ENCODE data around the gene PFDN4. TPM values are rescaled to one million over a fixed set of nuclear protein-coding genes. Genes with fewer than 3 reads are reported as not detected.

PFDN4 gene
- total RNA-seq, 1 experiment from 2014 or later, result 90.1 TPM

GRCh38 chr20:54228841-54229240 lies 21.0 kb downstream of the PFDN4 start:
- ATAC-seq, result no peak
- H3K4me3 Mint-ChIP-seq, result no peak overlapping the region

GRCh38 chr20:54229566-54230160 lies 21.8 kb downstream of the PFDN4 start:
- no peaks in the 10 kb centered on the region for H3K4me1 Mint-ChIP-seq
- DNase-seq (ENCODE audit: low spot score), result no peak
- H3K27me3 Mint-ChIP-seq (ENCODE audit: low read depth), result 0 out of 2 replicates have a peak, but pooled peaks cover 3% of the 10 kb centered on the region
- ChIA-PET POLR2A (no interaction called here), CTCF (no interaction called here)
- no peaks in the 10 kb centered on the region for H3K36me3 Mint-ChIP-seq
- no peak overlapping the region for H3K27ac Mint-ChIP-seq
- no peak overlapping the region for H3K4me3 Mint-ChIP-seq
- H3K9me3 Mint-ChIP-seq, result peaks cover 8% of the 10 kb centered on the region
- ATAC-seq, result no peak
- TF ChIP-seq AR (CRISPR knock-in tag; IDR thresholded peaks at IDR 0.05) (no peak), SMAD3 (CRISPR knock-in tag; IDR thresholded peaks at IDR 0.05; ENCODE audit: borderline replicate concordance) (no peak), NFYB (CRISPR knock-in tag; conservative IDR thresholded peaks at IDR 0.05; ENCODE audit: low read depth) (no peak), SOX15 (CRISPR knock-in tag; IDR thresholded peaks at IDR 0.05) (no peak), TEAD1 (CRISPR knock-in tag; IDR thresholded peaks at IDR 0.05) (no peak), NR3C1 (CRISPR knock-in tag; conservative IDR thresholded peaks at IDR 0.05; ENCODE audit: low read depth) (no peak)

More at GRCh38 chr20:54228841-54229240, 21.0 kb downstream of the PFDN4 start:
- H3K27ac Mint-ChIP-seq, result no peak overlapping the region
- POLR2A ChIA-PET, result no interaction called here
- peaks cover 8% of the 10 kb centered on the region for H3K9me3 Mint-ChIP-seq
- CTCF ChIA-PET, result no interaction called here
- H3K4me1 Mint-ChIP-seq, result peaks cover 4% of the 10 kb centered on the region
- no peak for DNase-seq (ENCODE audit: low spot score)
- H3K36me3 Mint-ChIP-seq, result no peaks in the 10 kb centered on the region
- 0 out of 2 replicates have a peak, but pooled peaks cover 3% of the 10 kb centered on the region for H3K27me3 Mint-ChIP-seq (ENCODE audit: low read depth)
- TF ChIP-seq AR (CRISPR knock-in tag; IDR thresholded peaks at IDR 0.05), result no peak
- TF ChIP-seq TEAD1 (CRISPR knock-in tag; IDR thresholded peaks at IDR 0.05), result no peak
- TF ChIP-seq OVOL2 (CRISPR knock-in tag; IDR thresholded peaks at IDR 0.05; ENCODE audit: borderline replicate concordance), result no peak
- no peak for TF ChIP-seq NR2C2 (CRISPR knock-in tag; IDR thresholded peaks at IDR 0.05)
- no peak for TF ChIP-seq TP53 (CRISPR knock-in tag; IDR thresholded peaks at IDR 0.05)
- TF ChIP-seq ZNF263 (CRISPR knock-in tag; IDR thresholded peaks at IDR 0.05; ENCODE audit: low read depth), result no peak
- TF ChIP-seq GRHL2 (CRISPR knock-in tag; IDR thresholded peaks at IDR 0.05; ENCODE audit: insufficient replicate concordance, severe bottlenecking), result no peak
- TF ChIP-seq ZNF219 (CRISPR knock-in tag; IDR thresholded peaks at IDR 0.05; ENCODE audit: borderline replicate concordance), result no peak
- TF ChIP-seq MYBL2 (CRISPR knock-in tag; IDR thresholded peaks at IDR 0.05), result no peak
- no peak for TF ChIP-seq ZNF671 (CRISPR knock-in tag; IDR thresholded peaks at IDR 0.05)
- TF ChIP-seq ELF4 (CRISPR knock-in tag; IDR thresholded peaks at IDR 0.05; ENCODE audit: low read depth), result no peak
- TF ChIP-seq ZNF423 (CRISPR knock-in tag; IDR thresholded peaks at IDR 0.05), result no peak

GRCh38 chr20:54231036-54231435 lies 23.1 kb downstream of the PFDN4 start:
- H3K4me1 Mint-ChIP-seq, result no peaks in the 10 kb centered on the region
- ChIA-PET CTCF (no interaction called here), POLR2A (no interaction called here)
- 0 out of 2 replicates have a peak, but pooled peaks cover 3% of the 10 kb centered on the region for H3K27me3 Mint-ChIP-seq (ENCODE audit: low read depth)
- DNase-seq (ENCODE audit: low spot score), result no peak
- H3K9me3 Mint-ChIP-seq, result peaks cover 11% of the 10 kb centered on the region
- no peak overlapping the region for H3K4me3 Mint-ChIP-seq
- no peaks in the 10 kb centered on the region for H3K36me3 Mint-ChIP-seq
- no peak overlapping the region for H3K27ac Mint-ChIP-seq
- no peak for ATAC-seq
- TF ChIP-seq GABPB1 (CRISPR knock-in tag; IDR thresholded peaks at IDR 0.05) (no peak), STAT6 (CRISPR knock-in tag; conservative IDR thresholded peaks at IDR 0.05; ENCODE audit: low read depth) (no peak), CTCF (IDR thresholded peaks at IDR 0.05) (no peak), ATF3 (CRISPR knock-in tag; conservative IDR thresholded peaks at IDR 0.05) (no peak), NR2C2 (CRISPR knock-in tag; IDR thresholded peaks at IDR 0.05) (no peak), E2F1 (CRISPR knock-in tag; IDR thresholded peaks at IDR 0.05) (no peak)

Data from WTC11 (cell line).